ENCODE measurements around the gene HMBS. TPM values are rescaled to one million over a fixed set of nuclear protein-coding genes. Genes with fewer than 3 reads are reported as not detected.

The HMBS gene
- total RNA-seq, 4 donors from 2014 or later: 9.9 to 22.1 (median 14.2) TPM

DNA sequence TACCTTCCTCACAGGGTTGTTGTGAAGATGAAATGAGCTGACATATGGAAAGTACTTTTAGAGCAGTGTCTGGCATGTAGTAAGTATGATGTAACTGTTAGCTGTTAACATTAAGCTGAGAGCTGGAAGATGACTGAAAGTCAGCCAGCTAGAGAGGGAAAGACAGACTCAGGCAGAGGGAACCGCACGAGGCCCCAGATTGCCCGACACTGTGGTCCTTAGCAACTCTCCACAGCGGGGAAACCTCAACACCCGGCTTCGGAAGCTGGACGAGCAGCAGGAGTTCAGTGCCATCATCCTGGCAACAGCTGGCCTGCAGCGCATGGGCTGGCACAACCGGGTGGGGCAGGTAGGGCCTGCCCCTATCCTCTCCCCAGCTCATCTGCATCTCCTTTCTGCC is 6.5 kb downstream of the HMBS start:
- TF ChIP-seq, protein P1, sequence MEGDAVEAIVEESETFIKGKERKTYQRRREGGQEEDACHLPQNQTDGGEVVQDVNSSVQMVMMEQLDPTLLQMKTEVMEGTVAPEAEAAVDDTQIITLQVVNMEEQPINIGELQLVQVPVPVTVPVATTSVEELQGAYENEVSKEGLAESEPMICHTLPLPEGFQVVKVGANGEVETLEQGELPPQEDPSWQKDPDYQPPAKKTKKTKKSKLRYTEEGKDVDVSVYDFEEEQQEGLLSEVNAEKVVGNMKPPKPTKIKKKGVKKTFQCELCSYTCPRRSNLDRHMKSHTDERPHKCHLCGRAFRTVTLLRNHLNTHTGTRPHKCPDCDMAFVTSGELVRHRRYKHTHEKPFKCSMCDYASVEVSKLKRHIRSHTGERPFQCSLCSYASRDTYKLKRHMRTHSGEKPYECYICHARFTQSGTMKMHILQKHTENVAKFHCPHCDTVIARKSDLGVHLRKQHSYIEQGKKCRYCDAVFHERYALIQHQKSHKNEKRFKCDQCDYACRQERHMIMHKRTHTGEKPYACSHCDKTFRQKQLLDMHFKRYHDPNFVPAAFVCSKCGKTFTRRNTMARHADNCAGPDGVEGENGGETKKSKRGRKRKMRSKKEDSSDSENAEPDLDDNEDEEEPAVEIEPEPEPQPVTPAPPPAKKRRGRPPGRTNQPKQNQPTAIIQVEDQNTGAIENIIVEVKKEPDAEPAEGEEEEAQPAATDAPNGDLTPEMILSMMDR (IDR thresholded peaks at IDR 0.05): no peak
- Histone ChIP-seq H3K4me1 (peaks cover 16 to 48% (median 22%) of the 10 kb centered on the region in 3 donors), H3K27me3 (no peaks in the 10 kb centered on the region), H3K27ac (no peak overlapping the region), H3K4me3 (no peak overlapping the region), H3K9me3 (no peaks in the 10 kb centered on the region), H3K36me3 (peaks cover 0 to 17% (median 0%) of the 10 kb centered on the region in 3 donors)
- DNase-seq: no peak
- intact Hi-C loops (cut with DNase I): loop anchor here (10.0 kb wide), 1 partner anchor 104 kb away; no protein-coding TSS in a partner anchor
- WGBS, 2 donors: 75 to 78% methylated on average over 6 to 9 of the region's 9 CpGs

DNA sequence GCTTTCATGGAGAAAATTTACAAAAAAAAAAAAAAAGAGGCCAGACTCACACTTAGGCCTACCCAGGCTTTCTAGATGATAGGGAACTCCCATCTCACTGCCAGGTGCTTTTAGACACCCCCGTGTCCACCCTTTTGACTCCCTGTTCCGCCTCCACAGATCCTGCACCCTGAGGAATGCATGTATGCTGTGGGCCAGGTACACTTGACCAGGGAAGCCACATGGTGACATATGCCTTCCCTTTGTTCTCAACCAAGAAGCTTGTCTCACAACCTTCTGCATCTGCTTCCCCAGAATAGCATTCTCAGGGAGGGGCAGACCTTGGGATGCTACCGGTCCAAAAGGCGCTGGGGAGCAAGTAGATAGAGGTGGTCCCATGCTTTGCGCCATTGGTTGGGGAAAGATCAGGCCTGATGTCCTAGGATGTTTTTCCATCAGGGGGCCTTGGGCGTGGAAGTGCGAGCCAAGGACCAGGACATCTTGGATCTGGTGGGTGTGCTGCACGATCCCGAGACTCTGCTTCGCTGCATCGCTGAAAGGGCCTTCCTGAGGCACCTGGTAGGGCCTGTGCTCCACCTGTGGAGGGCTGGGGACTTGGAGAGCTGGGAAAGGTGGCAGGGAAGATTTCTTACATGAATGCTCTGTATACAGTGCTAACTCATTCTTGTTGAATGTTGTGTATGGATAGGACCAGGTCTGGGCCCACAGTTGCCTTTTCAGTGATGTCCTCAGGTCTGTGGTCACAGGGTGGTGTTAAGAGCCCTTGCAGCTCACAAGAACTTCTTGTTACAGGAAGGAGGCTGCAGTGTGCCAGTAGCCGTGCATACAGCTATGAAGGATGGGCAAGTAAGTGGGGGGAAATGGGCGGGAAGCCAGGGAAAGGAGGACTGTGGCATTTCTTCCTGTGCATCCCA is 7.5 kb downstream of the HMBS start:
- no peak overlapping the region for H3K27ac ChIP-seq
- peak overlapping the region in 2 of 4 donors; percentile 92 to 93 for H3K4me3 ChIP-seq

GRCh38 chr11:119092880-119093842 is 8.5 kb downstream of the HMBS start:
- no peaks in the 10 kb centered on the region for H3K9me3 ChIP-seq
- no peaks in the 10 kb centered on the region for H3K27me3 ChIP-seq
- H3K4me3 ChIP-seq: peak overlapping the region; percentile 73 to 93 (median 86)
- peaks cover 14 to 36% (median 21%) of the 10 kb centered on the region in 3 donors for H3K4me1 ChIP-seq
- no peak for DNase-seq
- 34 to 43% methylated on average over 5 to 10 of the region's 12 CpGs for WGBS, 2 donors
- H3K27ac ChIP-seq: peak overlapping the region; percentile 29 to 97 (median 93)
- peaks cover 6 to 36% (median 16%) of the 10 kb centered on the region in 3 donors for H3K36me3 ChIP-seq
- TF ChIP-seq POLR2A (IDR thresholded peaks at IDR 0.05): no peak
- TF ChIP-seq, protein P1 (IDR thresholded peaks at IDR 0.05): no peak
- intact Hi-C loops (cut with DNase I): loop anchor here (10.0 kb wide), 1 partner anchor 102 kb away; no protein-coding TSS in a partner anchor

More for the DNA sequence above, 7.5 kb downstream of the HMBS start:
- H3K36me3 ChIP-seq: peaks cover 0 to 27% (median 8%) of the 10 kb centered on the region in 3 donors
- no peaks in the 10 kb centered on the region for H3K27me3 ChIP-seq
- TF ChIP-seq, protein P1 (IDR thresholded peaks at IDR 0.05): no peak
- no peak for TF ChIP-seq POLR2A (IDR thresholded peaks at IDR 0.05)
- no peaks in the 10 kb centered on the region for H3K9me3 ChIP-seq
- 81 to 86% methylated on average over 13 of the region's 13 CpGs for WGBS, 2 donors
- intact Hi-C loops (cut with DNase I): loop anchor here (10.0 kb wide), 1 partner anchor 103 kb away; no protein-coding TSS in a partner anchor
- H3K4me1 ChIP-seq: peaks cover 14 to 42% (median 21%) of the 10 kb centered on the region in 3 donors
- DNase-seq: no peak

DNA sequence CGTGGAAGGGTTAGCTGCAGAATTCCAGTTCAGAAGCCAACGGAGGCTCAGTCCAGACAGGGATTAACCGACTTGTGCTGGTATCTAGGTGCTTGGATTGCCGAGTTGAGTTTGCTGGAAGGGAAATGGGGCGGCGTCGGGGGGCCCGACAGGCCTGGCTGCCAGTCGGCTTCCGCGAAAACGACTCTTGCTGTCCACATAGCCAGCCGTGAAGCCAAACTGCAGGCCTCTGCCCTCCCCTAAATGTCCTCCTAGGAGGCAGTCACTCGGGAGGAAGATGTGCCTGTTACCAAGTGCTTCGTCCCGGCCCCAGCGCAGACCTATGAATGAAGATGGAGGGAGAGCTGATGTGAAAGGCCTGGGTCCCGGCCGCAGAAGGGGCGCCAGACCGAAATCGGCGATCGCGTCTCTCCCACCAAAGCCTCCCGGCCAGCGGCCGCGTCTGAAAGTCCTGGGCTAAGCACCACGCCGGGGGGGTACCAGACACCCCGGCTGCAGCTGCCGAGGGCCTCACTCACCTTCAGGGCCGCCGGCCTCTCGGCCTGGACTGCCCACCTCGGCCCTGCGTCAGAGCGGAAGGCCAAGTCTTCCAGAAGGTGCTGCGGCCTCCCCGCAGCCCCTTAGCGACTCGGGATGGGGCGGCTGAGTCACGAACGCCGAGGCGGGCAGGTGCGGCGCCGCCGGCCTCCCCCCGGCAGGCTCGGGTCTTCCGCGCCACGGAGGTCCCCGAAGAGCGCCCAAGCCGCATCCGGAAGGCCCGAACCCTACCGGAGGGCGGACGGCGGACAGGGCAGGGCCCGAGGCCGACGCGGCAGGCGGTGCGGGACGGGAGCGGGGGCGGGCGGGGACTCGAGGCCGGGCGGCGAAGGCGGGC is 9.5 kb downstream of the HMBS start:
- intact Hi-C loops (cut with DNase I): loop anchor here (10.0 kb wide), 1 partner anchor 101 kb away; no protein-coding TSS in a partner anchor
- no peak for DNase-seq
- Histone ChIP-seq H3K27me3 (no peaks in the 10 kb centered on the region), H3K4me1 (peaks cover 14 to 36% (median 21%) of the 10 kb centered on the region in 3 donors), H3K9me3 (no peaks in the 10 kb centered on the region), H3K27ac (peak overlapping the region; percentile 90 to 97 (median 96)), H3K36me3 (peaks cover 6 to 45% (median 16%) of the 10 kb centered on the region in 3 donors), H3K4me3 (peak overlapping the region; percentile 73 to 93 (median 86))
- 1 to 4% methylated on average over 5 to 8 of the region's 81 CpGs for WGBS, 2 donors
- TF ChIP-seq POLR2A (IDR thresholded peaks at IDR 0.05): no peak
- TF ChIP-seq, protein P1 (IDR thresholded peaks at IDR 0.05): no peak
